ENCODE measurements around the gene GRK3.

The GRK3 gene

DNA sequence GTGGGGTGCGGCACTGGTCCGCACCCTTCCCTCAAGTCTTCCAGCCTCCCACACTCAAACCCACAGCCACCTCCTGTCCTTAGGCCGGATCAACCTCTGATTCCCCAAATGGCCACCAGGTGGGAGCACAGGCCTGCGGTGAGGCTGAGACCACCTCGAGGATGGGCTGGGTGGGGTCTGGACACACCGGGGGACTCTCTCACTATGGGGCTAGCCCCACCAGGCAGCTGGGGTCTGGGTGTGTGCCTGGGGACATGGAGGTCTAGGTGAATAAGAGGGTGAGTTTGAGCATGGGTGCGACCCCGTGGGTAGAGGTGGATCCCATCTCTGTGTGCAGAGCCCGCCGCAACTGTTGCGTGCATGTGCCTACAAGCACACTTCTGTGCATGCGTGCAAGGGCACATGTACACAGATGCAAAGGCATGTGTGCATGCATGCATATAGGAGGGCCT lies 210.1 kb downstream of the GRK3 start:
- DNase-seq (ENCODE audit: low spot score): no peak
- Histone ChIP-seq H3K4me3 (no peak overlapping the region), H3K27ac (no peak overlapping the region)
- TF ChIP-seq CTCF (IDR thresholded peaks at IDR 0.05): no peak

GRCh38 chr22:25775531-25775930 lies 211.1 kb downstream of the GRK3 start:
- no peak for TF ChIP-seq CTCF (IDR thresholded peaks at IDR 0.05)
- no peak for DNase-seq (ENCODE audit: low spot score)
- Histone ChIP-seq H3K27ac (no peak overlapping the region), H3K4me3 (no peak overlapping the region)

DNA sequence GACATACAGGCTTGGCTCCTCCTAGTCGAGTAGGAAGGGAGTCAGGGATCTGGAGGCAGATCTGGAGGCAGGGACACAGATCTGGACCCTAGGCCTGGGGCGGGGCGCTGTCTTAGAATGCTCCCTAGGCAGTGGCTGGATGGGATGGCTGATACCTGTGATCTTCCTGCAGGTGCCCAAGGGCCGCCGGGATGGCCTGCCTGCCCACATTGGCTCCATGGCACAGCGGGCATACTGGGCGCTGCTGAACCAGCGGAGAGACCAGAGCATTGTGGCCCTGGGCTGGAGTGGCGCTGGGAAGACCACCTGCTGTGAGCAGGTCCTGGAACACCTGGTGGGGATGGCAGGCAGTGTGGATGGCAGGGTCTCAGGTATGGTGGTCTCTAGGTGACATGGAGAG lies 212.9 kb downstream of the GRK3 start:
- Histone ChIP-seq H3K27ac (no peak overlapping the region), H3K4me3 (no peak overlapping the region)
- no peak for DNase-seq (ENCODE audit: low spot score)
- no peak for TF ChIP-seq CTCF (IDR thresholded peaks at IDR 0.05)

DNA sequence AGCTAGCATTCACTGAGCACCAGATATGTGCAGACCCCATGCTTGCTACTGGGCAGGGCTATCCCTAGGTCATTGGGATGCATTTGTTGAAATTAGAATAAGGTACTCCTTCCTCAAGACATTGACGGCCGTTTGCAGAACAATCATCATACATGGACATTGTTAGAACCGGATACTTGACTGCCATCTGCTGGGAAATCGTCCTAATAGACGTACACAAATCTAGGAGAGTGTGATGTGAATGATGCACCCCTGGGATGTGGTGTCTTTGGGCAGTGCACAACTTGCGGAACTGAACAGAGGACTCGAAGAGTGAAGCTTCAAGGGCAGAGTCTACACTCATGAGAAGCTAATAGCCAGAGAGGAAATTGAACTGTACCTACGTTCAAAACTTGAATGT lies 213.4 kb downstream of the GRK3 start:
- DNase-seq (ENCODE audit: low spot score): no peak
- no peak for TF ChIP-seq CTCF (IDR thresholded peaks at IDR 0.05)
- Histone ChIP-seq H3K27ac (no peak overlapping the region), H3K4me3 (no peak overlapping the region)

Data from coronary artery (tissue), 2 donors.